ENCODE results near the gene EFHD2. TPM values are rescaled to one million over a fixed set of nuclear protein-coding genes. Genes with fewer than 3 reads are reported as not detected.

EFHD2 gene
- total RNA-seq, 4 donors from 2014 or later: 30.3 to 57.4 (median 55.2) TPM

- H3K4me1 ChIP-seq: no peaks in the 10 kb centered on the region
- H3K9me3 ChIP-seq: no peaks in the 10 kb centered on the region
- intact Hi-C loops (cut with DNase I): no loop called here
- no peak for DNase-seq (ENCODE audit: extremely low spot score)
- H3K36me3 ChIP-seq: no peaks in the 10 kb centered on the region
- no peak overlapping the region for H3K4me3 ChIP-seq
- no peak for TF ChIP-seq CTCF (IDR thresholded peaks at IDR 0.05)
- 80% methylated on average over 12 of the region's 14 CpGs for WGBS
- no peaks in the 10 kb centered on the region for H3K27me3 ChIP-seq
- no peak overlapping the region for H3K27ac ChIP-seq (replicated peaks in 1 of 4)
Measured at GRCh38 chr1:15445390-15446122, 35.9 kb downstream of the EFHD2 start.

- Histone ChIP-seq H3K4me1 (no peaks in the 10 kb centered on the region), H3K9me3 (peaks cover 0 to 3% (median 0%) of the 10 kb centered on the region in 4 donors), H3K36me3 (no peaks in the 10 kb centered on the region), H3K27ac (replicated peaks in 1 of 4) (no peak overlapping the region), H3K27me3 (no peaks in the 10 kb centered on the region), H3K4me3 (no peak overlapping the region)
- no peak for TF ChIP-seq CTCF (IDR thresholded peaks at IDR 0.05)
- TF ChIP-seq EP300 (IDR thresholded peaks at IDR 0.05): no peak
- TF ChIP-seq POLR2A (IDR thresholded peaks at IDR 0.05; ENCODE audit: low read depth): no peak
- no peak for TF ChIP-seq POLR2AphosphoS5 (IDR thresholded peaks at IDR 0.05)
- 89% methylated on average over 4 of the region's 4 CpGs for WGBS
- intact Hi-C loops (cut with DNase I): no loop called here
- DNase-seq (ENCODE audit: extremely low spot score): no peak
Measured at GRCh38 chr1:15446212-15446611, 36.5 kb downstream of the EFHD2 start.

- intact Hi-C loops (cut with DNase I): no loop called here
- H3K4me3 ChIP-seq: no peak overlapping the region
- no peak for DNase-seq (ENCODE audit: extremely low spot score)
- H3K36me3 ChIP-seq: no peaks in the 10 kb centered on the region
- peaks cover 0 to 3% (median 0%) of the 10 kb centered on the region in 4 donors for H3K9me3 ChIP-seq
- 92% methylated on average over 3 of the region's 3 CpGs for WGBS
- no peak for TF ChIP-seq CTCF (IDR thresholded peaks at IDR 0.05)
- no peak for TF ChIP-seq POLR2A (IDR thresholded peaks at IDR 0.05; ENCODE audit: low read depth)
- no peak for TF ChIP-seq POLR2AphosphoS5 (IDR thresholded peaks at IDR 0.05)
- no peak for TF ChIP-seq EP300 (IDR thresholded peaks at IDR 0.05)
- H3K4me1 ChIP-seq: peaks cover 0 to 9% (median 6%) of the 10 kb centered on the region in 4 donors
- H3K27me3 ChIP-seq: no peaks in the 10 kb centered on the region
- no peak overlapping the region for H3K27ac ChIP-seq (replicated peaks in 1 of 4)
Measured at GRCh38 chr1:15448877-15449462, 39.3 kb downstream of the EFHD2 start.

DNA sequence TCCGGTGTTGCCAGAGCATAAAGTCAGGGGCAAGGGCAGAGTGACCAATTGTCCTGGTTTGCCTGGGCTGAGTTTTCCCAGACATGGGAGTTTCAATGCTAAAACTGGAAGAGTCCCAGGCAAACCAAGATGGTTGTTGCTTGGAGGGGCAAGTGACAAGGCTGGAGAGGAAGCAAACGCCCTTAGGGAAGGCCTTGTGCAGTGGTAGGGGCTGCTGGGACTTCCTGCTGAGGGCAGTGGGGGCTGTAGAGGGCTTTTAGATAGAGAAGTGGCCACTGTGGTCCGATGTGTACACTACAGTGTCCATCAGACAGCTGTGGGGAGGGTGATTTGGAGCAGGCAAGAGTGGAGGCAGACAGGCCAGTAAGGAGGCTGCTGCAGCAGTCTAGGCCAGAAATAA is 39.9 kb downstream of the EFHD2 start:
- H3K27me3 ChIP-seq: no peaks in the 10 kb centered on the region
- no peak for TF ChIP-seq POLR2A (IDR thresholded peaks at IDR 0.05; ENCODE audit: low read depth)
- no peak for TF ChIP-seq CTCF (IDR thresholded peaks at IDR 0.05)
- no peak for TF ChIP-seq POLR2AphosphoS5 (IDR thresholded peaks at IDR 0.05)
- no peak for TF ChIP-seq EP300 (IDR thresholded peaks at IDR 0.05)
- WGBS: 76% methylated on average over 3 of the region's 3 CpGs

More for the DNA sequence above, 39.9 kb downstream of the EFHD2 start:
- Histone ChIP-seq H3K4me3 (no peak overlapping the region), H3K4me1 (peaks cover 0 to 12% (median 6%) of the 10 kb centered on the region in 4 donors), H3K27ac (replicated peaks in 1 of 4) (no peak overlapping the region), H3K36me3 (no peaks in the 10 kb centered on the region), H3K9me3 (peaks cover 0 to 3% (median 0%) of the 10 kb centered on the region in 4 donors)
- DNase-seq (ENCODE audit: extremely low spot score): no peak
- intact Hi-C loops (cut with DNase I): no loop called here

Measured in esophagus muscularis mucosa (tissue), 4 donors.